ENCODE measurements around the gene ITPR3. TPM values are rescaled to one million over a fixed set of nuclear protein-coding genes. Genes with fewer than 3 reads are reported as not detected.

The ITPR3 gene
- total and polyA plus RNA-seq, 2 experiments from 2014 or later, result 0.13 to 1.1 TPM

- no peaks in the 10 kb centered on the region for H3K27me3 ChIP-seq
- H3K4me1 ChIP-seq (ENCODE audit: low read depth), result no peaks in the 10 kb centered on the region
- no peak for DNase-seq (ENCODE audit: low read depth in 1 of 2, low spot score in 1 of 2)
- no peaks in the 10 kb centered on the region for H3K9me3 ChIP-seq (ENCODE audit: low read depth)
- no peak for TF ChIP-seq CTCF (IDR thresholded peaks at IDR 0.05; ENCODE audit: low read depth, low read length)
- H3K27ac ChIP-seq, result no peak overlapping the region
- H3K4me3 ChIP-seq, result no peak overlapping the region
- no peaks in the 10 kb centered on the region for H3K36me3 ChIP-seq
Measured at GRCh38 chr6:33682341-33682740, 61.2 kb downstream of the ITPR3 start.

- TF ChIP-seq CTCF (IDR thresholded peaks at IDR 0.05; ENCODE audit: low read depth, low read length), result no peak
- H3K4me3 ChIP-seq, result no peak overlapping the region
- H3K4me1 ChIP-seq (ENCODE audit: low read depth), result no peaks in the 10 kb centered on the region
- no peak overlapping the region for H3K27ac ChIP-seq
- no peaks in the 10 kb centered on the region for H3K36me3 ChIP-seq
- no peaks in the 10 kb centered on the region for H3K27me3 ChIP-seq
- H3K9me3 ChIP-seq (ENCODE audit: low read depth), result no peaks in the 10 kb centered on the region
- no peak for DNase-seq (ENCODE audit: low read depth in 1 of 2, low spot score in 1 of 2)
Measured at GRCh38 chr6:33683051-33683571, 62.0 kb downstream of the ITPR3 start.

- H3K9me3 ChIP-seq (ENCODE audit: low read depth), result no peaks in the 10 kb centered on the region
- no peaks in the 10 kb centered on the region for H3K4me1 ChIP-seq (ENCODE audit: low read depth)
- H3K27ac ChIP-seq, result no peak overlapping the region
- H3K4me3 ChIP-seq, result no peak overlapping the region
- DNase-seq (ENCODE audit: low read depth in 1 of 2, low spot score in 1 of 2), result no peak
- H3K36me3 ChIP-seq, result no peaks in the 10 kb centered on the region
- no peaks in the 10 kb centered on the region for H3K27me3 ChIP-seq
- no peak for TF ChIP-seq CTCF (IDR thresholded peaks at IDR 0.05; ENCODE audit: low read depth, low read length)
Measured at GRCh38 chr6:33683576-33684427, 62.7 kb downstream of the ITPR3 start.

- no peak for DNase-seq (ENCODE audit: low read depth in 1 of 2, low spot score in 1 of 2)
- no peaks in the 10 kb centered on the region for H3K27me3 ChIP-seq
- no peak for TF ChIP-seq CTCF (IDR thresholded peaks at IDR 0.05; ENCODE audit: low read depth, low read length)
- H3K4me1 ChIP-seq (ENCODE audit: low read depth), result no peaks in the 10 kb centered on the region
- no peaks in the 10 kb centered on the region for H3K36me3 ChIP-seq
- H3K27ac ChIP-seq, result no peak overlapping the region
- no peaks in the 10 kb centered on the region for H3K9me3 ChIP-seq (ENCODE audit: low read depth)
- no peak overlapping the region for H3K4me3 ChIP-seq
Measured at GRCh38 chr6:33684428-33684896, 63.3 kb downstream of the ITPR3 start.

GRCh38 chr6:33684983-33685382, 63.9 kb downstream of the ITPR3 start:
- no peak for TF ChIP-seq CTCF (IDR thresholded peaks at IDR 0.05; ENCODE audit: low read depth, low read length)
- H3K27me3 ChIP-seq, result no peaks in the 10 kb centered on the region
- H3K9me3 ChIP-seq (ENCODE audit: low read depth), result no peaks in the 10 kb centered on the region
- no peak overlapping the region for H3K4me3 ChIP-seq
- H3K27ac ChIP-seq, result no peak overlapping the region
- no peaks in the 10 kb centered on the region for H3K4me1 ChIP-seq (ENCODE audit: low read depth)
- no peaks in the 10 kb centered on the region for H3K36me3 ChIP-seq
- DNase-seq (ENCODE audit: low read depth in 1 of 2, low spot score in 1 of 2), result no peak

Measured in cardiac muscle cell (in vitro differentiated cells and primary cell).